GM06990 (cell line): ENCODE measurements around the gene SCN3A.

Experiments used
- DNase-seq: peaks from one replicate; pipeline ENCODE4 v3.0.0-alpha.2; 2011; ENCODE audit not compliant: insufficient read length; ENCODE audit errors: extremely low read depth
- H3K27me3 ChIP-seq: replicated peaks from 2 replicates; pipeline ENCODE4 v1.6.0; 2011; ENCODE audit warnings: low read length; ENCODE audit not compliant: control insufficient read depth, insufficient read depth
- H3K36me3 ChIP-seq: 2 replicates; pipeline ENCODE4 v1.5.1; 2011; ENCODE audit warnings: low read length; ENCODE audit not compliant: control insufficient read depth, insufficient read depth
- H3K4me3 ChIP-seq: replicated peaks from 2 replicates; pipeline ENCODE4 v1.5.1; 2011; ENCODE audit warnings: low read depth, mild to moderate bottlenecking, control low read depth, low read length
- TF ChIP-seq, protein P1 (sequence below): IDR thresholded peaks from 2 replicates; pipeline ENCODE4 v1.5.1; 2011; ENCODE audit warnings: low read length, control low read depth, mild to moderate bottlenecking, inconsistent platforms; ENCODE audit not compliant: insufficient read depth, poor library complexity, severe bottlenecking

The SCN3A gene

DNA sequence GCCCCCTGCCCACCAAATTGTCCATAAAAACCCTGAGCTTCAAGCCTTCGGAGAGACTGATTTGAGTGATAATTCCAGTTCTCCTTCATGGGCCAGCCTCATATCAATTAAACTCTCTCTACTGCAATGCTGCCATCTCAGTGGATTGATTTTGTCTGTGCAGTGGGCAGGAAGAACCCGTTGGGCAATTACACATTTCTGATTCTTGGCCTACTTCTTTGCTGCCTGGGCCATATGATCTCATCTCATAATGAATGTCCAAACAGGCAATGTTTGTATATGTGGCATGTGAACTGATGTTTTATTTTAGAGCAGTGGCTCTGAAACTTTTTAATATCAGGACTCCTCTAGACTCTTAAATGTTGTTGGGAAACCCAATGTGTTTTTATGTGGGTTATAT lies 147.3 kb downstream of the SCN3A start:
- no peak for DNase-seq

DNA sequence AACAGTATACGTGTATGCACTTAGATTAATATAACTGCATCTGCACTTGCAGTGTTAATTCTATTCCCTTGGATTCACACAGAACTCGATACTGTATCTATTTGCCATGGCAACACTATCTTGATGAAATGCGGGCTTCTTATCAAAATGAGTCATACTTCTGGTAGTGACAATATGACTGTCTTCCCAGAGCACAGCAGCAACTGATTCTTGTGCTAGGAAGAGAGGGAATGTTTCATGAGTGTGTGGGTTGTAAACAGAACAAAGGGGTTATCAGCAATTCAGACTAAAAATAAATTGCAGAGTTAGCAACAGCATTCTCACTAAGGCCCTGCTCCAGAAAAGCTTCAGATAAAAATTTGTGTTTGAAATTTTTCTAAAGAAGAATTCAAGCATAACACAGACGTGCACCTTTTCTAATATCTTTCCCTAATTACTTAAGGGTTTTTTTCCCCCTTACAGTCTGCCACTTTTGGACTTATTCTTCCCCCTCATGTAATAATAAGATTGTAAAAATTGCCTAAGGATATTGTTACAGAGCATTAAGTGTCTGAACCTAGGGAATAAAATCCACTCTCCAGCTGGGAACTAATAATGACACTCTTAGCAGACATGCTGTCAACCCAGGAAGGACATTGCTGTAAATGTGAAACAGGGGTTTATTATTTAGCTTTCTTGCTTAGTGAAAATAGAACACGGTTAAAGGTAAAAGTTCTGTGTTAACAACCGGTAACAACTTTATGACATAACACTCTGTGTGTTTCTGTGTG lies 148.6 kb downstream of the SCN3A start:
- TF ChIP-seq, protein P1, sequence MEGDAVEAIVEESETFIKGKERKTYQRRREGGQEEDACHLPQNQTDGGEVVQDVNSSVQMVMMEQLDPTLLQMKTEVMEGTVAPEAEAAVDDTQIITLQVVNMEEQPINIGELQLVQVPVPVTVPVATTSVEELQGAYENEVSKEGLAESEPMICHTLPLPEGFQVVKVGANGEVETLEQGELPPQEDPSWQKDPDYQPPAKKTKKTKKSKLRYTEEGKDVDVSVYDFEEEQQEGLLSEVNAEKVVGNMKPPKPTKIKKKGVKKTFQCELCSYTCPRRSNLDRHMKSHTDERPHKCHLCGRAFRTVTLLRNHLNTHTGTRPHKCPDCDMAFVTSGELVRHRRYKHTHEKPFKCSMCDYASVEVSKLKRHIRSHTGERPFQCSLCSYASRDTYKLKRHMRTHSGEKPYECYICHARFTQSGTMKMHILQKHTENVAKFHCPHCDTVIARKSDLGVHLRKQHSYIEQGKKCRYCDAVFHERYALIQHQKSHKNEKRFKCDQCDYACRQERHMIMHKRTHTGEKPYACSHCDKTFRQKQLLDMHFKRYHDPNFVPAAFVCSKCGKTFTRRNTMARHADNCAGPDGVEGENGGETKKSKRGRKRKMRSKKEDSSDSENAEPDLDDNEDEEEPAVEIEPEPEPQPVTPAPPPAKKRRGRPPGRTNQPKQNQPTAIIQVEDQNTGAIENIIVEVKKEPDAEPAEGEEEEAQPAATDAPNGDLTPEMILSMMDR = no peak
- no peak for DNase-seq
- Histone ChIP-seq H3K36me3 (no peaks in the 10 kb centered on the region), H3K27me3 (no peaks in the 10 kb centered on the region), H3K4me3 (no peak overlapping the region)

More for the DNA sequence above, 147.3 kb downstream of the SCN3A start:
- no peaks in the 10 kb centered on the region for H3K36me3 ChIP-seq
- H3K27me3 ChIP-seq = no peaks in the 10 kb centered on the region
- TF ChIP-seq, protein P1 = no peak
- H3K4me3 ChIP-seq = no peak overlapping the region

DNA sequence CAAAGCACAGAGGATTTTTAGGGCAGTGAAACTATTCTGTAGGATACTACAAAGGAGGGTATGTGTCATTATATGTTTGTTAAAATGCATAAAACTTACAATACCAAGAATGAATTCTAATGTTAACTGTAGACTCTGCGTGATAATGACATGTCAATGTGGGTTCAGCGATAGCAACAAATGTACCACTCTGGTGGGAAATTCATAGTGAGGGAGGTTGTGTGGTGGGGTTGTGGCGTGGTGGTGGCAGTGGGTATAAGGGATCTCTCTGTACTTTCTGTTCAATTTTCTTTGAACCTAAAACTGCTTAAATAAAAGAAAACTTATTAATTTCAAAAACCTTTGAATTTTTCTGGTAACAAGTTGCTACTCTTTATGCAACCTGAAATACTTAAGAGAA lies 149.2 kb downstream of the SCN3A start:
- TF ChIP-seq, protein P1 = no peak
- DNase-seq = no peak
- H3K4me3 ChIP-seq = no peak overlapping the region

DNA sequence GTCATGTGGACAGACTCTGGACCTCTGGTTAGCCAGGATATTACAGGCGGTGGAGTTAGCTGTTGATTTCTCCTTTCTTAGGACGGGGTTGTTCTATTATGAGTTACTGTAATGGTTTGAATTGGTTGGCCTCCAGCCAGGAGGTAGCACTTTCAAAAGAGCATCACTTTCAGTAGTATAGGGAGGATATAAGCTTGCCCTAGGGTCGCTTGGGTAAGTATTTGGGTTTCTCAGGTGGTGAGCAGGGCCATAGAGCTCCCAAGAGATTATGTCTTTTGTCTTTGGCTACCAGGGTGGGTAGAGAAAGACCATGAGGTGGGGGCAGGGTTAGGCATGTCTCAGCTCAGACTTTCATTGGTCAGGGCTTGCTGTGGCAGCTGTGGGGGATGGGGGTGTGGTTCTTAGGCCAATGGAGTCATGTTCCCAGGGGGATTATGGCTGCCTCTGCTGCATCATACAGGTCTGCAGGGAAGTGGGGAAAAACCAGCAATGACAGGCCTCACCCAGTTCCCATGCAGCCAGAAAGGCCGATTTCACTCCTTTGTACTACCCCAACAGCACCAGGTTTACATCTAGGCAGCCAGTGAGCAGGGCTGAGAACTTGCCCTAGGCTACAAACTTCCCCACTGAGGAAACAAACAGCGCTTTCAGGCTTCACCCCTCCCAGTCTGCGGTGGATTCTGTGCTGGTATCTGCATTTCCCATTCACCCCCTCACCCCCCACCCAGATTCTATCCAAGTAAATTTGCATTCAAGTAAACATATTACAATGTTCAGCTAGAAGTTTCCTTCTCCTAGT lies 159.1 kb downstream of the SCN3A start:
- H3K27me3 ChIP-seq = no peaks in the 10 kb centered on the region
- no peaks in the 10 kb centered on the region for H3K36me3 ChIP-seq
- TF ChIP-seq, protein P1 = no peak
- no peak for DNase-seq
- H3K4me3 ChIP-seq = no peak overlapping the region

More for the DNA sequence above, 149.2 kb downstream of the SCN3A start:
- no peaks in the 10 kb centered on the region for H3K36me3 ChIP-seq
- no peaks in the 10 kb centered on the region for H3K27me3 ChIP-seq
